ENCODE measurements around the gene ATP1A4. TPM values are rescaled to one million over a fixed set of nuclear protein-coding genes. Genes with fewer than 3 reads are reported as not detected.

ATP1A4 gene
- total and polyA plus RNA-seq, 10 of the 15 experiments (the other 5 are each of a cell fraction or from before 2014, with no cell fraction given): 0.31 to 1.0 (median 0.54) TPM

DNA sequence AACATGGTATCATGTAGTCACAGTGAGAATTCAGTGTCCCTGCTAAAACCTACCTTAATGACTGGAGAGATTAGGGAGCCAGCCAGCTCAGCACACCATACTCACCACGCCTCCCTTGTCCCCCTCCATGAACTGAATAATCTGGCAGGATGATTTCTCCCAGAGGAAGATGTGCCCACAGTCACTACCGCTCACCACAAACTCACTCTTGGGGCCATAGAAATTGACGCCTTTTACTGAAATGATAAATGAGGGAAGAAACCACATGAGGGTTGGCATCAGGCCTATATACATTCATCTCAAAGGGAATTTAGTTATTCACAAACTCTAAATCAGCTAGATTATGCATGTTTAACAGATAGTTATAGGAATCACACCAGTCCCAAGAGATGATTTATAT, 71.1 kb downstream of the ATP1A4 start:
- WGBS (ENCODE audit: insufficient coverage, insufficient replicate concordance, low lambda C conversion rate, missing lambda C conversion rate): 84% methylated on average over 3 of the region's 3 CpGs
- ChIA-PET RAD21 (ENCODE audit: unreplicated experiment) (interaction anchor here (1.4 kb wide), 1 partner anchor 30 kb away, joined by 4 read pairs; no protein-coding TSS in a partner anchor), CTCF (interaction anchor here (0.5 to 6.7 kb wide), 8 partner anchors 11 to 86 kb away, joined by 3 to 82 read pairs (median 6); partner anchors contain the start of gene CASQ1), POLR2A (no interaction called here), SMC1A (ENCODE audit: uncharacterized antibody, unreplicated experiment) (interaction anchor here (0.9 to 4.5 kb wide), 5 partner anchors 27 to 39 kb away, joined by 3 to 28 read pairs (median 4); no protein-coding TSS in a partner anchor)
- H3K4me1 ChIP-seq (ENCODE audit: control insufficient read depth, insufficient read depth, low read length): no peaks in the 10 kb centered on the region; the same call in 1 of the 2 replicates
- no peaks in the 10 kb centered on the region for H4K20me1 ChIP-seq (ENCODE audit: control insufficient read depth, insufficient read depth)
- H3K9ac ChIP-seq (ENCODE audit: control insufficient read depth, insufficient read depth, low read length): no peak overlapping the region
- no peak overlapping the region for H3K27ac ChIP-seq (ENCODE audit: control insufficient read depth, insufficient read depth)
- no peaks in the 10 kb centered on the region for H3K79me2 ChIP-seq (ENCODE audit: control insufficient read depth, insufficient read depth, low read length)
- no peak overlapping the region for H2AFZ ChIP-seq (ENCODE audit: control insufficient read depth, low read depth, low read length)
- in situ Hi-C loops (cut with MboI): no loop called here
- no peaks in the 10 kb centered on the region for H3K27me3 ChIP-seq (replicated peaks in 1 of 2; ENCODE audit: control insufficient read depth in 2 of 2, insufficient read depth in 2 of 2, low read length in 1 of 2)
- no peak overlapping the region for H3K4me3 ChIP-seq
- no peak for FAIRE-seq
- no TSS peak for BruUV-seq (replicated peaks)
- peaks cover 28 to 38% of the 10 kb centered on the region in 2 experiments for H3K36me3 ChIP-seq (ENCODE audit: control insufficient read depth in 2 of 2, insufficient read depth in 2 of 2, low read length in 1 of 2)
- intact Hi-C loops (cut with micrococcal nuclease; ENCODE audit: unreplicated experiment): no loop called here
- DNase-seq (ENCODE audit: low read depth, low spot score): no peak
- H3K9me3 ChIP-seq (replicated peaks; ENCODE audit: control insufficient read depth, insufficient read depth, low read length): no peaks in the 10 kb centered on the region
- no peak overlapping the region for H3K4me2 ChIP-seq (ENCODE audit: control insufficient read depth, insufficient read depth)
- no peak for ATAC-seq
- TF ChIP-seq, protein P1, sequence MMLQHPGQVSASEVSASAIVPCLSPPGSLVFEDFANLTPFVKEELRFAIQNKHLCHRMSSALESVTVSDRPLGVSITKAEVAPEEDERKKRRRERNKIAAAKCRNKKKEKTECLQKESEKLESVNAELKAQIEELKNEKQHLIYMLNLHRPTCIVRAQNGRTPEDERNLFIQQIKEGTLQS (IDR thresholded peaks at IDR 0.05; ENCODE audit: borderline replicate concordance, extremely low read depth, low read depth, low read length): no peak
- TF ChIP-seq FOXM1 (IDR thresholded peaks at IDR 0.05; ENCODE audit: low read depth, low read length): no peak
- TF ChIP-seq, protein P2, sequence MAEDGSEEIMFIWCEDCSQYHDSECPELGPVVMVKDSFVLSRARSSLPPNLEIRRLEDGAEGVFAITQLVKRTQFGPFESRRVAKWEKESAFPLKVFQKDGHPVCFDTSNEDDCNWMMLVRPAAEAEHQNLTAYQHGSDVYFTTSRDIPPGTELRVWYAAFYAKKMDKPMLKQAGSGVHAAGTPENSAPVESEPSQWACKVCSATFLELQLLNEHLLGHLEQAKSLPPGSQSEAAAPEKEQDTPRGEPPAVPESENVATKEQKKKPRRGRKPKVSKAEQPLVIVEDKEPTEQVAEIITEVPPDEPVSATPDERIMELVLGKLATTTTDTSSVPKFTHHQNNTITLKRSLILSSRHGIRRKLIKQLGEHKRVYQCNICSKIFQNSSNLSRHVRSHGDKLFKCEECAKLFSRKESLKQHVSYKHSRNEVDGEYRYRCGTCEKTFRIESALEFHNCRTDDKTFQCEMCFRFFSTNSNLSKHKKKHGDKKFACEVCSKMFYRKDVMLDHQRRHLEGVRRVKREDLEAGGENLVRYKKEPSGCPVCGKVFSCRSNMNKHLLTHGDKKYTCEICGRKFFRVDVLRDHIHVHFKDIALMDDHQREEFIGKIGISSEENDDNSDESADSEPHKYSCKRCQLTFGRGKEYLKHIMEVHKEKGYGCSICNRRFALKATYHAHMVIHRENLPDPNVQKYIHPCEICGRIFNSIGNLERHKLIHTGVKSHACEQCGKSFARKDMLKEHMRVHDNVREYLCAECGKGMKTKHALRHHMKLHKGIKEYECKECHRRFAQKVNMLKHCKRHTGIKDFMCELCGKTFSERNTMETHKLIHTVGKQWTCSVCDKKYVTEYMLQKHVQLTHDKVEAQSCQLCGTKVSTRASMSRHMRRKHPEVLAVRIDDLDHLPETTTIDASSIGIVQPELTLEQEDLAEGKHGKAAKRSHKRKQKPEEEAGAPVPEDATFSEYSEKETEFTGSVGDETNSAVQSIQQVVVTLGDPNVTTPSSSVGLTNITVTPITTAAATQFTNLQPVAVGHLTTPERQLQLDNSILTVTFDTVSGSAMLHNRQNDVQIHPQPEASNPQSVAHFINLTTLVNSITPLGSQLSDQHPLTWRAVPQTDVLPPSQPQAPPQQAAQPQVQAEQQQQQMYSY (CRISPR knock-in tag; IDR thresholded peaks at IDR 0.05): no peak
- TF ChIP-seq, protein P3, sequence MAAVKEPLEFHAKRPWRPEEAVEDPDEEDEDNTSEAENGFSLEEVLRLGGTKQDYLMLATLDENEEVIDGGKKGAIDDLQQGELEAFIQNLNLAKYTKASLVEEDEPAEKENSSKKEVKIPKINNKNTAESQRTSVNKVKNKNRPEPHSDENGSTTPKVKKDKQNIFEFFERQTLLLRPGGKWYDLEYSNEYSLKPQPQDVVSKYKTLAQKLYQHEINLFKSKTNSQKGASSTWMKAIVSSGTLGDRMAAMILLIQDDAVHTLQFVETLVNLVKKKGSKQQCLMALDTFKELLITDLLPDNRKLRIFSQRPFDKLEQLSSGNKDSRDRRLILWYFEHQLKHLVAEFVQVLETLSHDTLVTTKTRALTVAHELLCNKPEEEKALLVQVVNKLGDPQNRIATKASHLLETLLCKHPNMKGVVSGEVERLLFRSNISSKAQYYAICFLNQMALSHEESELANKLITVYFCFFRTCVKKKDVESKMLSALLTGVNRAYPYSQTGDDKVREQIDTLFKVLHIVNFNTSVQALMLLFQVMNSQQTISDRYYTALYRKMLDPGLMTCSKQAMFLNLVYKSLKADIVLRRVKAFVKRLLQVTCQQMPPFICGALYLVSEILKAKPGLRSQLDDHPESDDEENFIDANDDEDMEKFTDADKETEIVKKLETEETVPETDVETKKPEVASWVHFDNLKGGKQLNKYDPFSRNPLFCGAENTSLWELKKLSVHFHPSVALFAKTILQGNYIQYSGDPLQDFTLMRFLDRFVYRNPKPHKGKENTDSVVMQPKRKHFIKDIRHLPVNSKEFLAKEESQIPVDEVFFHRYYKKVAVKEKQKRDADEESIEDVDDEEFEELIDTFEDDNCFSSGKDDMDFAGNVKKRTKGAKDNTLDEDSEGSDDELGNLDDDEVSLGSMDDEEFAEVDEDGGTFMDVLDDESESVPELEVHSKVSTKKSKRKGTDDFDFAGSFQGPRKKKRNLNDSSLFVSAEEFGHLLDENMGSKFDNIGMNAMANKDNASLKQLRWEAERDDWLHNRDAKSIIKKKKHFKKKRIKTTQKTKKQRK (IDR thresholded peaks at IDR 0.05; ENCODE audit: low read depth, low read length): no peak
- no peak for TF ChIP-seq HDGF (IDR thresholded peaks at IDR 0.05)
- TF ChIP-seq ESRRA (IDR thresholded peaks at IDR 0.05; ENCODE audit: low read length): no peak
- TF ChIP-seq FOS (IDR thresholded peaks at IDR 0.05; ENCODE audit: borderline replicate concordance, extremely low read depth, insufficient read length): no peak
- TF ChIP-seq PAX5 (IDR thresholded peaks at IDR 0.05; ENCODE audit: borderline replicate concordance, low read depth, low read length): no peak
- no peak for TF ChIP-seq BRCA1 (IDR thresholded peaks at IDR 0.05; ENCODE audit: low read depth, low read length)
- TF ChIP-seq STAT1 (conservative IDR thresholded peaks at IDR 0.05): no peak
- no peak for TF ChIP-seq SIX5 (IDR thresholded peaks at IDR 0.05; ENCODE audit: low read depth, low read length, severe bottlenecking)
- TF ChIP-seq, protein P4, sequence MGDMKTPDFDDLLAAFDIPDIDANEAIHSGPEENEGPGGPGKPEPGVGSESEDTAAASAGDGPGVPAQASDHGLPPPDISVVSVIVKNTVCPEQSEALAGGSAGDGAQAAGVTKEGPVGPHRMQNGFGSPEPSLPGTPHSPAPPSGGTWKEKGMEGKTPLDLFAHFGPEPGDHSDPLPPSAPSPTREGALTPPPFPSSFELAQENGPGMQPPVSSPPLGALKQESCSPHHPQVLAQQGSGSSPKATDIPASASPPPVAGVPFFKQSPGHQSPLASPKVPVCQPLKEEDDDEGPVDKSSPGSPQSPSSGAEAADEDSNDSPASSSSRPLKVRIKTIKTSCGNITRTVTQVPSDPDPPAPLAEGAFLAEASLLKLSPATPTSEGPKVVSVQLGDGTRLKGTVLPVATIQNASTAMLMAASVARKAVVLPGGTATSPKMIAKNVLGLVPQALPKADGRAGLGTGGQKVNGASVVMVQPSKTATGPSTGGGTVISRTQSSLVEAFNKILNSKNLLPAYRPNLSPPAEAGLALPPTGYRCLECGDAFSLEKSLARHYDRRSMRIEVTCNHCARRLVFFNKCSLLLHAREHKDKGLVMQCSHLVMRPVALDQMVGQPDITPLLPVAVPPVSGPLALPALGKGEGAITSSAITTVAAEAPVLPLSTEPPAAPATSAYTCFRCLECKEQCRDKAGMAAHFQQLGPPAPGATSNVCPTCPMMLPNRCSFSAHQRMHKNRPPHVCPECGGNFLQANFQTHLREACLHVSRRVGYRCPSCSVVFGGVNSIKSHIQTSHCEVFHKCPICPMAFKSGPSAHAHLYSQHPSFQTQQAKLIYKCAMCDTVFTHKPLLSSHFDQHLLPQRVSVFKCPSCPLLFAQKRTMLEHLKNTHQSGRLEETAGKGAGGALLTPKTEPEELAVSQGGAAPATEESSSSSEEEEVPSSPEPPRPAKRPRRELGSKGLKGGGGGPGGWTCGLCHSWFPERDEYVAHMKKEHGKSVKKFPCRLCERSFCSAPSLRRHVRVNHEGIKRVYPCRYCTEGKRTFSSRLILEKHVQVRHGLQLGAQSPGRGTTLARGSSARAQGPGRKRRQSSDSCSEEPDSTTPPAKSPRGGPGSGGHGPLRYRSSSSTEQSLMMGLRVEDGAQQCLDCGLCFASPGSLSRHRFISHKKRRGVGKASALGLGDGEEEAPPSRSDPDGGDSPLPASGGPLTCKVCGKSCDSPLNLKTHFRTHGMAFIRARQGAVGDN (IDR thresholded peaks at IDR 0.05): no peak
- no peak for TF ChIP-seq POLR2A (IDR thresholded peaks at IDR 0.05; ENCODE audit: low read depth, low read length)
- TF ChIP-seq TCF7 (IDR thresholded peaks at IDR 0.05; ENCODE audit: borderline replicate concordance): no peak
